Panc1 (cell line): ENCODE results near the gene ZBED6. TPM values are rescaled to one million over a fixed set of nuclear protein-coding genes. Genes with fewer than 3 reads are reported as not detected.
"Not testable (repeated sequence)": the region's sequence is repeated elsewhere in the genome, so short reads cannot be mapped to it uniquely, and the experiment has no call there.

ENCODE experiments used
- ATAC-seq: fragments of 200-7000 bp; cut with Tn5 transposase; 2 replicates; pipeline ENCODE4 v1.9.1; 2020; ENCODE audit warnings: mild to moderate bottlenecking, moderate library complexity
- BruUV-seq: library from RNA; stranded (reverse); fragments of 400-500 nt; replicated peaks from 2 replicates; lab custom pipeline; 2021; lab: Mats Ljungman, UMichigan
- CTCF ChIA-PET: fragments of 300-600 bp; sonication (Branson Sonifier 250); formaldehyde crosslinking; loops from one replicate; lab custom pipeline; 2022; ENCODE audit warnings: antibody characterized with exemption; lab: Charles Lee
- POLR2A ChIA-PET: fragments of 300-600 bp; sonication (Branson Sonifier 250); formaldehyde crosslinking; loops from one replicate; lab custom pipeline; 2022; ENCODE audit warnings: antibody characterized with exemption; lab: Charles Lee
- DNase-seq: peaks from one replicate; pipeline ENCODE4 v3.0.0-alpha.2; 2010; ENCODE audit warnings: low read depth, low spot score
- H3K27ac ChIP-seq: 2 replicates; pipeline ENCODE4 v1.5.1; 2011; ENCODE audit warnings: mild to moderate bottlenecking, low read length, inconsistent platforms
- H3K27me3 ChIP-seq: fragments of 200-500 bp; sonication (Bioruptor generic); 2 replicates; pipeline ENCODE4 v1.6.0; 2014; ENCODE audit warnings: low read length, inconsistent platforms; ENCODE audit not compliant: control insufficient read depth, insufficient read depth
- H3K36me3 ChIP-seq: fragments of 200-500 bp; sonication (Bioruptor generic); 2 replicates; pipeline ENCODE4 v1.5.1; 2014; ENCODE audit warnings: inconsistent platforms, mild to moderate bottlenecking, low read length, moderate library complexity; ENCODE audit not compliant: control insufficient read depth, insufficient read depth
- H3K4me1 ChIP-seq: 2 replicates; pipeline ENCODE4 v1.5.1; 2011; ENCODE audit warnings: inconsistent platforms, mild to moderate bottlenecking, low read length, moderate library complexity; ENCODE audit not compliant: control insufficient read depth, insufficient read depth
- H3K4me3 ChIP-seq, 2 experiments: 2 replicates each; pipeline ENCODE4 v1.5.1; 2011 to 2012; ENCODE audit warnings: low read depth in 2 of 2, low read length in 2 of 2, mild to moderate bottlenecking in 2 of 2, inconsistent platforms in 1 of 2, moderate library complexity in 1 of 2
- H3K9me3 ChIP-seq: fragments of 200-500 bp; sonication (Bioruptor generic); 2 replicates; pipeline ENCODE4 v1.5.1; 2014; ENCODE audit warnings: low read depth, mild to moderate bottlenecking, inconsistent platforms, low read length, moderate library complexity; ENCODE audit not compliant: control insufficient read depth, insufficient read depth
- POLR2AphosphoS5 ChIP-seq: IDR thresholded peaks from 2 replicates; pipeline ENCODE4 v1.6.1; 2012; ENCODE audit warnings: mild to moderate bottlenecking, low read depth, low read length, moderate library complexity
- SIN3A ChIP-seq: IDR thresholded peaks from 2 replicates; pipeline ENCODE4 v1.6.1; 2012; ENCODE audit warnings: low read depth, mild to moderate bottlenecking, low read length, moderate library complexity, borderline replicate concordance; ENCODE audit not compliant: insufficient read depth
- TCF7L2 ChIP-seq: IDR thresholded peaks from 2 replicates; pipeline ENCODE4 v1.6.1; 2011; ENCODE audit warnings: mild to moderate bottlenecking, low read depth, low read length, inconsistent platforms
- in situ Hi-C: cut with HindIII; loops from 2 replicates; pipeline ENCODE4 v1.10.0; 2016; ENCODE audit warnings: low sequenced_read_pairs, low pct_unique_long_range_greater_than_20kb
- intact Hi-C: fragments of 100-400 bp; cut with micrococcal nuclease; formaldehyde crosslinking; loops from one replicate; pipeline ENCODE4 v1.10.0; 2022; ENCODE audit not compliant: unreplicated experiment
- total RNA-seq: library from RNA; stranded (reverse); gene quantifications from one replicate; pipeline ENCODE4 v1.2.1, GENCODE V29; 2021; ENCODE audit not compliant: unreplicated experiment
- TF ChIP-seq, protein P1 (sequence below): fragments of 450-650 bp; IDR thresholded peaks from 2 replicates; pipeline ENCODE4 v1.5.1; 2017; ENCODE audit warnings: mild to moderate bottlenecking
- TF ChIP-seq, protein P2 (sequence below), 2 experiments: IDR thresholded peaks; 2 replicates each; pipeline ENCODE4 v1.6.1; 2011 to 2012; ENCODE audit warnings: low read depth in 2 of 2, control low read depth in 1 of 2, low read length in 1 of 2, mild to moderate bottlenecking in 1 of 2, moderate library complexity in 1 of 2; ENCODE audit not compliant: insufficient read depth in 1 of 2

The ZBED6 gene
- total RNA-seq, 1 experiment from 2014 or later, result 39.8 TPM

DNA sequence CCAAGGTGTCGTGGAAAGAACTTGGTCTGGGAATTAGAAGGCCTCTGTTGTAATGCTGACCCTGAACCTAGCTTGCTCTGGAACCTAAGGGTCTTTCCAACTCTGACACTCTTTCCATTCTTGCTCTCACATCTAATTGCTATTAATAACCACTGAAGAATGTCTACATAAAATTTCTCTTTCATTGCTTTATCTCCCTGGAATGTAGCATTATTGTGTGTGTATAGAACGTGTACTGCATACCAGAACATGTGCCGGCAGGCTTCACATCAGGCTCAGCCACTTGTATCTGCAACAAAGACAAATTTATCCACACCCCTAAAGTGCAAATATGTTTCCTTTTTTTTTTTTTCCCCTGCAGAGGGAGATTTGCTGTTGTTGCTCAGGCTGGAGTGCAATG is 44.4 kb upstream of the ZBED6 start:
- DNase-seq, result no peak
- in situ Hi-C loops, result no loop called here
- intact Hi-C loops, result no loop called here

DNA sequence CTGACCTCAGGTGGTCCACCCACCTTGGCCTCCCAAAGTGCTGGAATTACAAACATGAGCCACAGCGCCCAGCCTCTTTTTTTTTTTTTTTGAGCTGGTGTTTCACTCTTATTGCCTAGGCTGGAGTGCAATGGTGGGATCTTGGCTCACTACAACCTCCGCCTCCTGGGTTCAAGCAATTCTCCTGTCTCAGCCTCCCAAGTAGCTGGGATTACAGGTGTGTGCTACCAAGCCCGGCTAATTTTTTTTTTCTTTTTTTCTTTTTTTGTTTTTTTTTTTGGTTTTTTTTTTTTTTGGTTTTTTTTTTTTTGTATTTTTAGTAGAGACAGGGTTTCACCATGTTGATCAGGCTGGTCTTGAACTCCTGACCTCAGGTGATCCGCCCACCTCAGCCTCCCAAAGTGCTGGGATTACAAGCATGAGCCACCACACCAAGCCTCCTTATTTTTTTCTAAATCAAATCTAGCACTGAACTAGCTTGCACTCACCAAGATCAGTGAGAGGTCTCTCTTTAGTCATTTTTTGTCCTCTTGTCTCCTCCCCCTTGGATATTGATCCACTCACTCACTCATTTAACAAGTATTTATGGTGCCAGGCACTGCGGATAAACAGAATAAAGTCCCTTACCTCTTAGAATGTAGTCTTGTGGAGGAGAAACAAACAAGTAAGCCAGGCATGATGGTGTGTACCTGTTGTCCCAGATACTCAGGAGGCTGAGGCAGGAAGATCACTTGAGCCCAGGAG is 43.6 kb upstream of the ZBED6 start:
- CTCF ChIA-PET, result interaction anchor here (0.6 to 0.7 kb wide), 2 partner anchors 12 to 25 kb away, joined by 3 to 8 read pairs; no protein-coding TSS in a partner anchor
- intact Hi-C loops, H3K4me3 ChIP-seq, POLR2A ChIA-PET, ATAC-seq, in situ Hi-C loops, BruUV-seq, H3K27me3 ChIP-seq, H3K4me1 ChIP-seq, H3K36me3 ChIP-seq, H3K27ac ChIP-seq, H3K9me3 ChIP-seq, DNase-seq: not testable (repeated sequence)

More for the DNA sequence above, 44.4 kb upstream of the ZBED6 start:
- BruUV-seq, result no TSS peak
- CTCF ChIA-PET, result interaction anchor here (0.7 kb wide), 1 partner anchor 11 kb away, joined by 3 read pairs; no protein-coding TSS in a partner anchor
- TF ChIP-seq POLR2AphosphoS5 (no peak), SIN3A (no peak), TCF7L2 (no peak)
- TF ChIP-seq, protein P1, sequence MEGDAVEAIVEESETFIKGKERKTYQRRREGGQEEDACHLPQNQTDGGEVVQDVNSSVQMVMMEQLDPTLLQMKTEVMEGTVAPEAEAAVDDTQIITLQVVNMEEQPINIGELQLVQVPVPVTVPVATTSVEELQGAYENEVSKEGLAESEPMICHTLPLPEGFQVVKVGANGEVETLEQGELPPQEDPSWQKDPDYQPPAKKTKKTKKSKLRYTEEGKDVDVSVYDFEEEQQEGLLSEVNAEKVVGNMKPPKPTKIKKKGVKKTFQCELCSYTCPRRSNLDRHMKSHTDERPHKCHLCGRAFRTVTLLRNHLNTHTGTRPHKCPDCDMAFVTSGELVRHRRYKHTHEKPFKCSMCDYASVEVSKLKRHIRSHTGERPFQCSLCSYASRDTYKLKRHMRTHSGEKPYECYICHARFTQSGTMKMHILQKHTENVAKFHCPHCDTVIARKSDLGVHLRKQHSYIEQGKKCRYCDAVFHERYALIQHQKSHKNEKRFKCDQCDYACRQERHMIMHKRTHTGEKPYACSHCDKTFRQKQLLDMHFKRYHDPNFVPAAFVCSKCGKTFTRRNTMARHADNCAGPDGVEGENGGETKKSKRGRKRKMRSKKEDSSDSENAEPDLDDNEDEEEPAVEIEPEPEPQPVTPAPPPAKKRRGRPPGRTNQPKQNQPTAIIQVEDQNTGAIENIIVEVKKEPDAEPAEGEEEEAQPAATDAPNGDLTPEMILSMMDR, result no peak
- TF ChIP-seq, protein P2, sequence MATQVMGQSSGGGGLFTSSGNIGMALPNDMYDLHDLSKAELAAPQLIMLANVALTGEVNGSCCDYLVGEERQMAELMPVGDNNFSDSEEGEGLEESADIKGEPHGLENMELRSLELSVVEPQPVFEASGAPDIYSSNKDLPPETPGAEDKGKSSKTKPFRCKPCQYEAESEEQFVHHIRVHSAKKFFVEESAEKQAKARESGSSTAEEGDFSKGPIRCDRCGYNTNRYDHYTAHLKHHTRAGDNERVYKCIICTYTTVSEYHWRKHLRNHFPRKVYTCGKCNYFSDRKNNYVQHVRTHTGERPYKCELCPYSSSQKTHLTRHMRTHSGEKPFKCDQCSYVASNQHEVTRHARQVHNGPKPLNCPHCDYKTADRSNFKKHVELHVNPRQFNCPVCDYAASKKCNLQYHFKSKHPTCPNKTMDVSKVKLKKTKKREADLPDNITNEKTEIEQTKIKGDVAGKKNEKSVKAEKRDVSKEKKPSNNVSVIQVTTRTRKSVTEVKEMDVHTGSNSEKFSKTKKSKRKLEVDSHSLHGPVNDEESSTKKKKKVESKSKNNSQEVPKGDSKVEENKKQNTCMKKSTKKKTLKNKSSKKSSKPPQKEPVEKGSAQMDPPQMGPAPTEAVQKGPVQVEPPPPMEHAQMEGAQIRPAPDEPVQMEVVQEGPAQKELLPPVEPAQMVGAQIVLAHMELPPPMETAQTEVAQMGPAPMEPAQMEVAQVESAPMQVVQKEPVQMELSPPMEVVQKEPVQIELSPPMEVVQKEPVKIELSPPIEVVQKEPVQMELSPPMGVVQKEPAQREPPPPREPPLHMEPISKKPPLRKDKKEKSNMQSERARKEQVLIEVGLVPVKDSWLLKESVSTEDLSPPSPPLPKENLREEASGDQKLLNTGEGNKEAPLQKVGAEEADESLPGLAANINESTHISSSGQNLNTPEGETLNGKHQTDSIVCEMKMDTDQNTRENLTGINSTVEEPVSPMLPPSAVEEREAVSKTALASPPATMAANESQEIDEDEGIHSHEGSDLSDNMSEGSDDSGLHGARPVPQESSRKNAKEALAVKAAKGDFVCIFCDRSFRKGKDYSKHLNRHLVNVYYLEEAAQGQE (IDR thresholded peaks at IDR 0.05; ENCODE audit: insufficient read depth in 1 of 2, low read depth in 2 of 2, low read length in 1 of 2), result no peak
- no peaks in the 10 kb centered on the region for H3K36me3 ChIP-seq
- no peak overlapping the region for H3K4me3 ChIP-seq
- peak; percentile 40; the same call in 1 of the 2 replicates for ATAC-seq
- no peak overlapping the region for H3K27ac ChIP-seq
- H3K9me3 ChIP-seq, result no peaks in the 10 kb centered on the region
- H3K27me3 ChIP-seq, result no peaks in the 10 kb centered on the region
- no peaks in the 10 kb centered on the region for H3K4me1 ChIP-seq
- POLR2A ChIA-PET, result no interaction called here

DNA sequence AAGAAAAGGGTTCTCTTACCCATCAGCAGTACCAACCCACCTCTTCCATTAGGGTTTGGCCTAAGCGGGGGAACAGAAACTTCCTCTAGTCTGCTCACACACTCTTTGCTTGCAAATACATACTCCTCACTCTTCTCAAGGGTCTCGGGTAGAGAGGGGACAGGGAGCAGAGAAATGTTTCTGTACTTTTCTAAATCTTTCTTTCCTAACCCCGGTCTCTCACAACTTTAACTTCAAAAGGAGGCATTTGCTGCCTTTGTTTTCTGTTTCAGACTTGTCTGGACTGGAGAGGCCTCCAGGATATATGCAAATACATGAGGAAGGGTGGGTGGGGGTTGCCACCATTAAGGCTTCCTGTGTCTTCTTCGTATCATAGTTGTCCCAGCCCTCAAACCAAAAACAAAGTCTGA is 41.0 kb upstream of the ZBED6 start:
- no peak for TF ChIP-seq TCF7L2
- no peak for TF ChIP-seq SIN3A
- TF ChIP-seq, protein P2 (IDR thresholded peaks at IDR 0.05; ENCODE audit: insufficient read depth in 1 of 2, low read depth in 2 of 2, low read length in 1 of 2), result no peak
- TF ChIP-seq, protein P1, result no peak
- TF ChIP-seq POLR2AphosphoS5, result no peak
- ATAC-seq (no peak), DNase-seq (no peak)
- intact Hi-C loops, result no loop called here
- Histone ChIP-seq H3K9me3 (no peaks in the 10 kb centered on the region), H3K27me3 (no peaks in the 10 kb centered on the region), H3K4me1 (no peaks in the 10 kb centered on the region), H3K4me3 (no peak overlapping the region), H3K27ac (no peak overlapping the region), H3K36me3 (no peaks in the 10 kb centered on the region)
- no TSS peak for BruUV-seq
- ChIA-PET CTCF (no interaction called here), POLR2A (no interaction called here)
- in situ Hi-C loops, result no loop called here
